Renal cortical epithelial cell (primary cell): ENCODE results near the gene CKMT1B. TPM values are rescaled to one million over a fixed set of nuclear protein-coding genes. Genes with fewer than 3 reads are reported as not detected.
A peak's percentile ranks its signal among the peaks of the same experiment; 100 is the strongest.
"Not testable (repeated sequence)": the region's sequence is repeated elsewhere in the genome, so short reads cannot be mapped to it uniquely, and the experiment has no call there.

Source experiments
- DNase-seq: peaks from one replicate; pipeline ENCODE4 v3.0.0-alpha.2; 2011; ENCODE audit warnings: low read depth
- total RNA-seq: library from RNA; depleted of rRNA; stranded (reverse); fragments of >200 nt; gene quantifications from 2 replicates; pipeline ENCODE4 v1.2.3, GENCODE V29; 2014

Gene CKMT1B
- total RNA-seq, result 0.10 and 1.9 TPM in 2 replicates

GRCh38 chr15:43593328-43594190, at the start of gene CKMT1B:
Gene CKMT1B (plus strand): TSS chr15:43594027. CDS start chr15:43594219, 192 bp downstream.
- not testable (repeated sequence) for DNase-seq

DNA sequence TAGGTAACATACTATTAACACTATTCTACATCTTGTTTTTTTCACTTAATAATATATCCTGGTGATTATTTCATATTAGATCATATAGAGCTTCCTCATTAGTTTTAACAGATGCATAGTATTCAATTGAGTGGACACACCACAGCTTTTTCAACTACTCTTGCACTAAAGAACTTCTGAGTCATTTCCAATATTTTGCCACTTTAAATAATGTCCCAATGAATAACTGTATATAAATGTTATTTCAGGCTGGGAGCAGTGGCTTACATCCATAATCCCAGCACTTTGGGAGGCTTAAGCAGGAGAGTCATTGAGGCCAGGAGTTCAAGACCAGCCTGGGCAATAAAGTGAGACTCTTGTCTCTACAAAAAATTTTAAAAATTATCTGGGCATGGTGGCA, 49.6 kb upstream of the CKMT1B start:
- no peak for DNase-seq

DNA sequence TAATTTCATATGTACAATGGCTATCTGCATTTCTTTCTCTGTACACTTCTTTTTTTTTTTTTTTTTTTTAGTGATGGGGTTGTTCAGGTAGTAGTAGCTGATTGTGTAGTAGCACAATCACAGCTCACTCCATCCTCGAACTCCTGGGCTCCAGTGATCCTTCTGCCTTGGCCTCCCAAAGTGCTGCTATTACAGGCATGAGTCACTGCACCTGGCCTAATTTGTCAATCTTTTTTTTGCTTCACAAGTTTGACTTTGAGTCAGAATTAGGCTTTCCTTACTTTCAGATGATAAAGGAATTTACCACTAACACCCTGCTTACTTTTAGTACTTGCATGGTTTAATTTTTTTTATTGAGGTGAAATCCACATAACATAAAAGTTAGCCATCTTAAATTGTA, 48.4 kb upstream of the CKMT1B start:
- no peak for DNase-seq

- DNase-seq, result no peak
These were observed 46.3 kb upstream of the CKMT1B start for GRCh38 chr15:43547539-43547938.

DNA sequence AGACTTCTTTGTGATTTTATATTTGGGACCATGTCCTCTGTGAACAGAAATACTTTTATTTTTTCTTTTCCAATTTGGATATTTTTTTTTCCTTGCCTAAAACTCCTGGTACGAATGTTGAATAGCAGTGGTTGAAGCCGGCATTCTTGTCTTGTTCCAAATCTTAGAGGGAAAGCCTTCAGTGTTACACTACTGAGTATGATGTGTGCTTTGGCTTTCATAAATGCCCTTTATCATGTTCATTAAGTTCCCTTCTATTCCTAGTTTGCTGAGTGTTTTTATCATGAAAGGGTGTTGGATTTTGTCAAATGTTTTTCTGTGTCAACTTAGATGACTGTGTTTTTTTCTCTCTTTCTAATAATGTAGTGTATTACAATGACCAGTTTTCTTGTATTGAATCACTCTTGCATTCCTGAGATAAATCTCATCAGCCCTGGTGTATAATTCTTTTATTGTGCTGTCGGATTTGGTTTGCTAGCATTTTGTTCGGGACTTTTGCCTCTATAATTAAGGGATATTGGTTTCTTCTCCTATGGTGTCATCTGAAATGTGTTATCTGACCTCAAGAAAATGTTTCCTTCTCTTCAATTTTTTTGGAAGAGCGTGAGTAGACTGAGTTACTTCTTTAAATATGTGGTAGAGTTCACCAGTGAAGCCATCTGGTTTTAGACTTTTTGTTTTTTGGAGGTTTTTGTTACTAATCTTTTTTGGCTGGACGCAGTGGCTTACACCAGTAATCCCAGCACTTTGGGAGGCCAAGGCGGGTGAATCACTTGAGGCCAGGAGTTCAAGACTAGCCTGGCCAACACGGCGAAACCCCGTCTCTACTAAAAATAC, 43.1 kb upstream of the CKMT1B start:
- no peak for DNase-seq

DNA sequence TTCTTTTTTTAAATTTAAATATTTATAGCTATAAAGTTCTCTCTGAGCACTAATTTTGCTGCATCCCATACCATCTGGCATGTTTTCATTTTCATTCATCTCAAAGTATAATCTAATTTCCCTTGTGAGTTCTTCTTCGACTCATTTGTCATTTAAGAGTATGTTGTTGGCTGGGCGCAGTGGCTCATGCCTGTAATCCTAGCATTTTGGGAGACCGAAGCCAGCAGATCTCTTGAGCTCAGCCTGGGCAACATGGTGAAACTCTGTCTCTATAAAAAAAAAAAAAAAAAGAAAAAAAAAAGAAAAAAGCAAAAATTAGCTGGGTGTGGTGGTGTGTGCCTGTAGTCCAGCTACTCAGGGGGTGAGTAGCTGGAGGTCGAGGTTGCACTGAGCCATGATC, 41.6 kb upstream of the CKMT1B start:
- no peak for DNase-seq

GRCh38 chr15:43552986-43553385, 40.8 kb upstream of the CKMT1B start:
- no peak for DNase-seq

DNA sequence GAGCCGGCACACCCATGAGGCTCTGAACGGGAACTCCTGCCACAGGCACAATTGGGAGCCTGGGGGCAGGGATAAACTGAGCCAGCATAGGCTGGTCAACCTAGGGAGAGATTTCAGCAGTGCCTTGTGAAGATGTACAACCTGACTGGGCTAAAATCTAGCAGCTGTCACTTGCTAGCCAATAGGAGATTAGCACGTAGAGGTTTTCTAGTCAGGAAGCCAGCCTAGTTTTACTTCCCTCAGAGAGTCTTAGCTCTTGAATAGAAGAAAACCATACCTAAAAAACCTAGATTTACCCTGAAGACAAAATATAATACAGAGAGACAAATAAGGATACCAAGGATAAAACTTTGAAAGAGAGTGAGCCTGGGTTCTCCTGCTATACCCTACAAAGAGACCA, 31.1 kb upstream of the CKMT1B start:
- DNase-seq, result not testable (repeated sequence)

GRCh38 chr15:43563793-43564192, 30.0 kb upstream of the CKMT1B start:
- not testable (repeated sequence) for DNase-seq

DNA sequence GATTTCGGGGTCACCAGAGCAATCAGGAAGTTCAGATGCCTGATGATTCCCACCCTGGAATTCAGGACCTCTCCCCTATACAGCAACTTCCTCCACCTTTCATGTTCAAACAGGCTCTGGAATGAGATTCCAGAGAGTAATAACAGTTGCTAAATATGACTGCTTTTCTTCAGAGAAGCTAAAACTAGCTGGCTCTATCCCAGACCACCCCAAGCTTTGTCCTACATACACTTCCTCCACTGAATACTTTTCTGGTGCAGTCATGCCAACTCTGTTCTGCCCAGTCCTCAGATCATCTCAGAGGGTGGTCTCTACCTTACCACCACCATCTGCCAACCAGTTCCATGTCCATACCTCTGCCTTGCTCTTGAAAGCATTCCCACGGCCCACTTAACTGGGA, 27.2 kb upstream of the CKMT1B start:
- DNase-seq, result not testable (repeated sequence)

DNA sequence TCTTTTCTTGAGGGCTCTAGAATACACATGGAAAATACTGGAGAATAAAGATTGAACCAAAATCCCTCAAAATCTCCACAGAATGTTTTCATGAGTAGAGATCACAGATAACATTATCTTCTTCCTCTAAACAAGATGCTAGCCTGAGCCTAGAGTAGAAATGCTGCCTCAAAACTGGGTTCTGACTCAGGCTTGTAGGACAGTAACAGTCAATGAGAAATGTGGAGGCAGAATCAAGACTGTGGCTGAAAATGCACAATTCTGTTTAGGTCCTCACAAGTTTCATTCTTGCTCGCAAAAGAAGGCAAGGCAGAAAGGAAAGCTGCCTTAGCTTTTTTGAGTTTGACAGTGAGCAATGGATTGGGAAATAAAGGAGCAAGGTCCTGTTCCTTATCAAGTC, 19.2 kb upstream of the CKMT1B start:
- DNase-seq, result not testable (repeated sequence)

DNA sequence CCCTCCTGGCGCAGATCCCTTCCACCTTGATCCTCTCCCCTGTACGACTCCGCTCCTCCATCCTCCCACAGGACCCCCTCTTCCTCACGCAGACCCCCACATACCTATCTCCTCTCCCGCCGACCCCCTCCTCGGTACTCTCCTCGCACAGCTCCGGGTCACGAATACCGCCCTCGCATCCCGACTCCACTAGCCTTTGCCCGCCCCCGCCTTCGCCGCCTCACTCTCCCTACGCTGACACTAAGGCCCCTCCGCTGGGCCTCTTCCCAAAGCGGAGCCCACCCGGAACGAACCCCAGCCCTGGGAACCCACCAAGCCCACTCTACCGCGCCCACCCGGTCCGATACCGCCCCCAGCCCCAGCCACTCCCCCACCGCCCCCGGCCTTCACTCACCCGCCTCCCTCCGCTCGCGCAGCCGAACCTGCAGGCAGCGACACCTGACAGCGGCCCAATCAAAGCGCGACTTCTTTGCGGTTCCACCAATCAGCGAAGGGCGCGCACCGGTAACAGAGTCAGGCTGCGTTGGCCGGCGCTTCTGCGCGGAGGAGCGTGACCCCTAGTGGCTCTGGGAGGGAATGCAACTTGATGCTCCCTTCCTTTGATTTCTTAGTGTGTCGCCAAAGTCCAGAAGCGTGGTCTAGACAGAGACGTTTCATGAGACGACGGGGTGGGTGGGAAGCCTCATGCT, 3.9 kb upstream of the CKMT1B start, which contains the start of gene PPIP5K1:
Gene PPIP5K1 (minus strand): TSS at position 431 of the 689 bp plus-strand sequence. CDS start 5,704 bp downstream, outside the sequence.
- not testable (repeated sequence) for DNase-seq

DNA sequence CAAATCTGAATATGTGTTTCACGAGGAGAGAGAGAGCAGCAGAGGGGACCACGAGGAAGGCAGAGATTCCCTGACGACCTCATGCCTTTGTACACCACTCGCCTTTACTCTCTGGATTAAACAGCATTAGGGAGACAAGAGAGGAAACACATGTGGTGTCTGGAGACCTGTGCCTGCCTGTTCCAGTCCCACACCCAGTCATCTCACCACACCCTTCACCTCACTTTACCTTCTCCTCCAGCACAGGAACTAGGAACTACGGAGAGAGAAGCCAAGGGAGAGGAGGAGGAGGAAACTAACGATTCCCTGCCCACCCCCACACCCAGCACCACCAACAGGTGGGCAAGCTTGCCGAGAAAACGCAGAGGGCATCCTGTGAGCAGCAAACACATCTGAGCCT, 986 bp upstream of the CKMT1B start:
- not testable (repeated sequence) for DNase-seq

DNA sequence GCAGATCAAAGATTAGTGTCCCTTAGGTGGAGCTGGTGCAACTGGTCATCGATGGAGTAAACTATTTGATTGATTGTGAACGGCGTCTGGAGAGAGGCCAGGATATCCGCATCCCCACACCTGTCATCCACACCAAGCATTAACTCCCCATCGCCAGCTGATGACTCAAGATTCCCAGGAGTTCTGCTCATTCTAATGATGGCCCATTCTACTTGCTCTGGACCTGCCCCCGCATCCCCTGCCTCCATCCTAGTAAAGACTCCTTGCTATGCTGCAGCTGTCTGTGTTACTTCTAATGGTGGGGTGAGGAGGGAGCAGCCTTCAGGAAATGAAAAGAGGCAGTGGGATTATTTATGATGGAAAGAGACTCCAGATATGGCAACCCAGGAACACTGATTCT, 5.3 kb downstream of the CKMT1B start:
- DNase-seq, result not testable (repeated sequence)

DNA sequence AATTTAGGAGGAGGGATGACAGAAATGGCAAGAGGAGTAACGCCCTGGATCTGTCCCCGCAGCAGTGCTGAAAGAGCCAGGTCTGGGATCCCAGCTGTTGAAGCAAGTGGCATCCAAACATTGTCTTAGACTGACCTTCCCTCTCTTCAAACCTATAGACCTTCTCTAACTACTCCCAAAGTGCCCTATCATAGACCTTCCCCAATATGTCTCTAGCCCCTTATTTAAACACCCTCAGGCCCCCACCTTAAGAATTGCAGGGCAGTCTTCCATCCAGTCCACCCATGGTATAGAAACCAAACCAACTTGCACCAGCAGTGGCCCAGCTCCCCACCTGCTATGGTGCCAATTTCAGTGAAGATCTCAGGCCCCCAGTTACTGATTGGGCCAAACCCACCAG, 6.4 kb downstream of the CKMT1B start:
- not testable (repeated sequence) for DNase-seq

DNA sequence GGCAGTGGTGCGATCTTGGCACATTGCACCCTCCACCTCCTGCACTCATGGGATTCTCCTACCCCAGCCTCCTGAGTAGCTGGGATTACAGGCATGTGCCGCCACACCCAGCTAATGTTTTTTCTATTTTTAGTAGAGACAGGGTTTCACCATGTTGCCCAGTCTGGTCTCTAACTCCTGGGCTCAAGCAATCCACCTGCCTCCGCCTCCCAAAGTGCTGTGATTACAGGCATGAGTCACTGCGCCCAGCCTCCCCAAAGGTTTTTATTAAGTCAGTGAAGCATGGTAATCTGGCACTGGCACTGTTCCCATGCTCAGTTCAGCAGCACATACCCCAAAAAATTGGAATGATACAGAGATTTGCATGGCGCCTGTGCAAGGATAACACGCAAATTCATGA, 8.4 kb downstream of the CKMT1B start:
- DNase-seq, result peak; percentile 59

GRCh38 chr15:43617750-43618149, 23.9 kb downstream of the CKMT1B start:
- DNase-seq, result not testable (repeated sequence)

- not testable (repeated sequence) for DNase-seq
These were observed 24.9 kb downstream of the CKMT1B start, which contains the start of gene STRC for GRCh38 chr15:43618700-43619099. Gene STRC (minus strand): TSS chr15:43618800. CDS start chr15:43618722, 78 bp downstream.

DNA sequence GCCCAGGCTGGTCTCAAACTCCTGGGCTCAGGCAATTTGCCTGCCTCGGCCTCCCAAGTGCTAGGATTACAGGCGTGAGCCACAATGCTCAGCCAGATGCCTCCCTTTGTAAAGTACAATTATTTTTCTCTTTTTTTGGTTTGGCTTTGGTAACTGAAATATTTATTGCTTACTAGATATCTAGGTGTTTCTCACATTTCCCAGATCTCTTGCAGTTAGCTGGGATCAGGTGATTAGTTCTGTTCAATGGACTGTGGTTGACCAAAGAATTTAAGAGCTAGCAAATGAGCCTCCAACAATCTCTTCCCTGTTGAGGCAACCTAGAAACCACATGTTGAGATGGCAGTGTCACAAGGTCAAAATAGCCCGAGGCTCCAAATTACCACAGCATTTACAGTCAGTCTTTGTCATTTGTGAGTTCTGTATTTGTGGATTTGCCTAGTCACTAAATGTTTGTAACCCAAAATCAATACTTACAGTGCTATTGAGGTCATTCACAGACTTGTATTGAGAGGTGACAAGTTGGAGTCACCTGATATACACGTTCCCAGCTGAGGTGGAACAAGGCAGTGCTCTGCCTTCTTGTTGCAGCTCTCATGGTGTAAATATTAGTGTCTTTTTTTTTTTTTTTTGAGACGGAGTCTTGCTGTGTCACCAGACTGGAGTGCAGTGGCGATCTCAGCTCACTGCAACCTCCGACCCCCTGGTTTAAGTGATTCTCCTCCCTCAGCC, 28.4 kb downstream of the CKMT1B start:
- peak; percentile 88 for DNase-seq

- no peak for DNase-seq
These were observed 31.3 kb downstream of the CKMT1B start for GRCh38 chr15:43625106-43625505.

DNA sequence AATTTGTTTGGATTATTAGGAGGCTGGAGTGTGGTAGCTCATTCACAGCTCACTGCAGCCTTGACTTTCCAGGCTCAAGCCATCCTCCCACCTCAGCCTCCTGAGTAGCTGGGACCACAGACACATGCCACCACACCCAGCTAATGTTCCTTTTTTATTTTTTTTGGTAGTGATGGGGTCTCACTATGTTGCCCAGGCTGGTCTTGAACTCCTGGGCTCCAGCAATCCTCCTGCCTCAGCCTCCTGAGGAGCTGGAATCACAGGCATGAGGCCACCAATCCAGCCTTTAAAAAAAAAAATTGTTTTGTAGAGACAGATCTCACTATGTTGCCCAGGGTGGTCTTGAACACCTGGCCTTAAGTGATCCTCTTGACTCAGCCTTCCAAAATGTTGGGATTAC, 33.1 kb downstream of the CKMT1B start:
- DNase-seq, result not testable (repeated sequence)
